Stimulated activated memory B cell treated with anti-CD40 and anti-IgM and Interleukin-4, amounts not matched to agents 10 μg/mL and 1 μg/mL and 100 μg/mL, for 72 hours (primary cell): ENCODE measurements around the gene RBFOX2.

Source experiments
- ATAC-seq: fragments of 150-1000 bp; cut with Tn5 transposase; 2 replicates; pipeline ENCODE4 v1.10.0; 2021
- H3K27ac Mint-ChIP-seq: one replicate; pipeline ENCODE4 v1.8.0; 2022; ENCODE audit warnings: mild to moderate bottlenecking, mixed read lengths
- H3K27me3 Mint-ChIP-seq: one replicate; pipeline ENCODE4 v1.8.0; 2022; ENCODE audit warnings: mixed read lengths
- H3K36me3 Mint-ChIP-seq: one replicate; pipeline ENCODE4 v1.8.0; 2022; ENCODE audit warnings: mixed read lengths
- H3K4me1 Mint-ChIP-seq: one replicate; pipeline ENCODE4 v1.8.0; 2022; ENCODE audit warnings: mixed read lengths
- H3K4me3 Mint-ChIP-seq: one replicate; pipeline ENCODE4 v1.8.0; 2022; ENCODE audit warnings: mild to moderate bottlenecking, moderate library complexity, mixed read lengths
- H3K9me3 Mint-ChIP-seq: one replicate; pipeline ENCODE4 v1.8.0; 2022; ENCODE audit warnings: mixed read lengths

Gene RBFOX2

DNA sequence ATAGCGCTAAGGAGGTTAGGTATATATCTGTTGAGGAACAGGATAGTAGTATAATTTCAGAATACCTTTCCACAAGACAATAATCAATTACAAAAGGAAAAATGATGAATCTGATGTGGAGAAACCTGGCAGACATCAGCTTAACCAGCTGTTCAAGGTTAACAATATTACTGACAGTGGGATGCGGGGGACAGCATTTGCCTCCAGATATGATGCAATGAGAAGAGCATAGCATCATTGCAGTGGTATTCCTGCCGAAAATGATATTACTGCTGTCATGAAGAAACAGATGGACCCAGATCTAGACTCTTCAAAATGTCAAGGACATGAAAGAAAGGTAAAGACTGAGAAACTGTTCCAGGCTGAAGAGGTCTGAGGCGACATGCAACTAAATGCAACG lies 49.7 kb downstream of the RBFOX2 start:
- ATAC-seq: no peak
- Mint-ChIP-seq H3K4me3 (no peak overlapping the region), H3K4me1 (no peaks in the 10 kb centered on the region), H3K36me3 (no peaks in the 10 kb centered on the region), H3K9me3 (no peaks in the 10 kb centered on the region), H3K27ac (no peak overlapping the region), H3K27me3 (peaks cover 67% of the 10 kb centered on the region)

DNA sequence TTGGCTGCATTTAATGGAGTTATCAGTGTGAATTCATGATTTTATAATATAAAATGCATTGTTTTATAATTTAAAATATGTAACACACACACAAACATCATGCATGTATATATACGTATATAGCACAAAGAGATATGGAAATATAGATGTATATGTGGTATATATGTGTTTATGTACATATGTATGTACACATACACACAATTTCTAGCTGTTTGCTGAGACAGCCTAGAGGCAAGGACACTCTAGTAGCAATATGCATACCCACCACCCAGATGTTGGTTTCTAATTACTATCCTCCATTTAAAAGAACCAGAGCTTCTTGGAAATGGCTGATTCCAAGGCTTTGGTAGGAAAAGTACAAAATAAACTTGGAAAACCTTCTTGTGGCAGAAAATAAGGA lies 50.4 kb downstream of the RBFOX2 start:
- Mint-ChIP-seq H3K9me3 (no peaks in the 10 kb centered on the region), H3K36me3 (no peaks in the 10 kb centered on the region), H3K4me3 (no peak overlapping the region), H3K27ac (no peak overlapping the region), H3K27me3 (peaks cover 62% of the 10 kb centered on the region), H3K4me1 (no peaks in the 10 kb centered on the region)
- ATAC-seq: no peak

DNA sequence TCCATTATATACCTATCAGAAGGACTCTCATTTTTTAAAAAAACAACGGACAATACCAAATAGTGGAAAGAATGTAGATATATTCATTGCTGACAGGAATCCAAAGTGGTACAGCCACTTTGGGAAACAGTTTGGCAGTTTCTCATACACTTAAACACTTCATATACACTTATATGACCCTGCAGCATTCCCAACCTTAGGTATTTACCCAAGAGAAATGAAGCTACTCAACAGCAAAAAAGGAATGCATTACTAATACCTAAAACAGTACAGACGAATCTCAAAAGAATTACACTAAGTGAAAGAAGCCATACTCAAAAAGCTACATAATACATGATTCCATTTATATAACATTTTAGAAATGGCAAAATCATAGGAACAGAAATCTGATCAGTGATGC lies 51.5 kb downstream of the RBFOX2 start:
- Mint-ChIP-seq H3K27ac (no peak overlapping the region), H3K4me1 (no peaks in the 10 kb centered on the region), H3K27me3 (peaks cover 55% of the 10 kb centered on the region), H3K9me3 (no peaks in the 10 kb centered on the region), H3K4me3 (no peak overlapping the region), H3K36me3 (no peaks in the 10 kb centered on the region)
- no peak for ATAC-seq

DNA sequence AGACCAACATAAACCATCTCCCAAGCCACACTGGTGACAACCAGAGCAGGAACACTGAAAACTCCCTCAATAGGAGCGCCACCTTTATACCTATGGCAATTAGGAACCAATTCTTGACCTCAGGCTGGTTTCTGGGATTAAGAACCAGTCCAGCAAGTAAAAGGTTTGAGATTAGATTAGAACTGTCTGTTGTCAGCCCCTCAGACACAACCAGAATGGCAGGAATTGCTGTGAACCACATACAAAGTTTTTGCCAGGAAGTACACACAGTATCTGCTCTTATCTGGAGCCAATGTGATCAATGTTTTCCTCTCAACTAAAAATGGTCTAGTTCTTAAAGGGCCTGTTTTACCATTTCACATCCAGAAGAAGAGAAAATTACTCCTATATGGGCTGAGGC lies 55.2 kb downstream of the RBFOX2 start:
- Mint-ChIP-seq H3K27ac (no peak overlapping the region), H3K9me3 (no peaks in the 10 kb centered on the region)

DNA sequence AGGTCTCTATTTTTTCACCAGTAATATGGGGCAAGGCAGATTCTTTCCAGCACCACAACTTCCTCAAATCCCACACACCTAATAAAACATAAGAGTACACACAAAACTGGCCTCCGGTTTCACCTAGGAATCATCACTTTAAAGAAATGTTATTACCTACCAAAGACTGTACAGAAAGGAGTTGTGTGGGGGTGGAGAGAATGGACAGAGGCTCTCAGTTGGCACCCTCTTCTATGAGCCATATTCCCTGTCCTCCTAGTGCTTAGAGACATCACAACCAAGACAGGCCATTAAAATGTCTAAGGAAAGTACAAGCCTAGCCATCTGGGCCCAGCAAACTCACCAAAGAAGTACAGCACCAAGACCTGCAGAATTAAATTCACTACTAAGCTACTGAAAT lies 56.1 kb downstream of the RBFOX2 start:
- Mint-ChIP-seq H3K4me3 (no peak overlapping the region), H3K27ac (no peak overlapping the region), H3K4me1 (no peaks in the 10 kb centered on the region), H3K36me3 (no peaks in the 10 kb centered on the region), H3K27me3 (peaks cover 50% of the 10 kb centered on the region), H3K9me3 (no peaks in the 10 kb centered on the region)
- ATAC-seq: no peak

More for the DNA sequence above, 55.2 kb downstream of the RBFOX2 start:
- Mint-ChIP-seq H3K4me1 (no peaks in the 10 kb centered on the region), H3K36me3 (no peaks in the 10 kb centered on the region), H3K4me3 (no peak overlapping the region), H3K27me3 (peaks cover 48% of the 10 kb centered on the region)
- ATAC-seq: no peak

DNA sequence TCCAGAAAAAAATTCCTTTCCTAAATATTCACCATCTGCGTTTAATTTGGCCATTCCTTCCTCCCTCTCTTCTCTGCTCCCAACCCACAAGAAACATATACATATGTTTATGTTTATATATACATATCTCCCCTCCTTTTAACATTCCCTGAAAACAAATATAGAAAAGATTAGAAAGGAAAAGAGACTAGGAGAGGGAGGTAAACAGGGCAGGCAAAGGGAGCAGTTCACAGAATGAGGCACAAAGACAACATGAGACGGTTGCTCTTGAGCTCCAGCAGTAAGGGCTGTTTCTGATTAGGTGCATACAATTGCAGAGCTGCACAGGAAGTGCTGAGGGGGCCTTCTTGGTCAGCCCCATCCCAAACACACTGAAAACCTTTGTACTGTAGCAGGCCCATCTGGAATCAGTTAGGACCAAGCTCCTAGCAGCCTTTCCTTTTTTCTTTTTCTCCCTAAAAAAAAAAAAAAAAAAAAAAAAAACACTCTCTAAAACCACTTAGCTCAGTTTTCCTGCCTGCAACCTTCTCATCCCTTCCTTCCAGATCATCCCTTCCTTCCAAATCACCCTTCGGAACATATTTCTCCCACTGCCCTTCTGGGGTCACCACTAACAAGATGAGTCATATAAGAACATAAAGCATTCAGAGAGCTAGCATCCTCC lies 57.0 kb downstream of the RBFOX2 start:
- Mint-ChIP-seq H3K9me3 (no peaks in the 10 kb centered on the region), H3K4me1 (no peaks in the 10 kb centered on the region), H3K36me3 (no peaks in the 10 kb centered on the region), H3K4me3 (no peak overlapping the region), H3K27ac (no peak overlapping the region), H3K27me3 (peaks cover 50% of the 10 kb centered on the region)
- ATAC-seq: no peak

DNA sequence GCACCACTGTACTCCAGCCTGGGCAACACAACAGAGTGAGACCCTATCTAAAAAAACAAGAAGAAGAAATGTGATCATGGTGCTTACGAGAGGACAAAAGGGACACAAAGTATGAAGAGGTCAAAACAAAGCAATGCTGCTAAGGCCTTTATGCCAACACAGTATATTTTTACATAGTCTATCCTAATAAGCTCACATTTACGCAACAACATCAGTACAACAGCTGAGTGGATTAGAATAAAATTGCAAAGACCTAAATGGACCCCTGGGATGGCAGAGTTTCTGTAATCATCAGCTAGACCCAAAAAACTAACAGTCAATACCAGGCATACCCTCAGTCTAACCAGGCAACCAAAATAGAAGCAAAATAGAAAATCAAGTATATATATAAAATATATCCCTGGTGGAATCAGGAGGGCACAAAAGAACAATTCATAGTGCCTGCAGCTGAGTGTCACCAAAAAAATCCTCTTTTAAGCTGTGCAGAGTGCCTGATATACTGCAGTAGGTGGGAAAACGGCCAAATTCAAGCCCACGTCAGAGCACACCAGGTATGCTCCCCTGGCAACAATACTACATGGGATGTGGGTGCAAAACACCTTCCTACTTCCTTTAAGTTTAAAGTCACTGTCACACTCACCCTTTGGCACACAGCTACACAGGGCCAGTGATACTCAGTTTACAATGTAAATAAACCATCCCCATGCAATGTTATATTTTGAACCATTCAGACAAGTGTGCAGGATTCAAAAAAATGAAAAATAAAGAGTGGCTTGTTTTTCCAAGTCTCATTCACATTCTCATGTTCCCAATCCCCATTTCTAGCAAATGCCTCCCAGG lies 57.8 kb downstream of the RBFOX2 start:
- Mint-ChIP-seq H3K27me3 (peaks cover 42% of the 10 kb centered on the region), H3K4me3 (no peak overlapping the region), H3K27ac (no peak overlapping the region), H3K4me1 (no peaks in the 10 kb centered on the region), H3K36me3 (no peaks in the 10 kb centered on the region), H3K9me3 (no peaks in the 10 kb centered on the region)
- no peak for ATAC-seq

DNA sequence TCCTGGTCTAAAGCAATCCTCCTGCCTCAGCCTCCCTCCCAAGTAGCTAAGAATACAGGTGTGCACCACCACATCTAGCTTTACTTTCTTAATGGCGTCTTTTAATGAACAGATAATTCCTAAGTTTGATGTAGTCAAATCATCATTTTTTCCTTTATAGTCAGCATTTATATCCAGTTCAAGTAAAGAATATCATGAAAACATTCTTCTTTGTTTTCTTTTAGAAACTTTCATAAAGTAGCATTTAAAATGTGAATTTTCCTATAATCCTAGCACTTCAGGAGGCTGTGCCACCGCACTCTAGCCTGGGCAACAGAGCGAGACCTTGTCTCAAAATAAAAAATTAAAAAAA lies 61.6 kb downstream of the RBFOX2 start:
- no peak for ATAC-seq
- H3K4me1 Mint-ChIP-seq: no peaks in the 10 kb centered on the region
- no peaks in the 10 kb centered on the region for H3K36me3 Mint-ChIP-seq
- H3K27ac Mint-ChIP-seq: no peak overlapping the region
- H3K4me3 Mint-ChIP-seq: no peak overlapping the region
- peaks cover 41% of the 10 kb centered on the region for H3K27me3 Mint-ChIP-seq
- no peaks in the 10 kb centered on the region for H3K9me3 Mint-ChIP-seq

DNA sequence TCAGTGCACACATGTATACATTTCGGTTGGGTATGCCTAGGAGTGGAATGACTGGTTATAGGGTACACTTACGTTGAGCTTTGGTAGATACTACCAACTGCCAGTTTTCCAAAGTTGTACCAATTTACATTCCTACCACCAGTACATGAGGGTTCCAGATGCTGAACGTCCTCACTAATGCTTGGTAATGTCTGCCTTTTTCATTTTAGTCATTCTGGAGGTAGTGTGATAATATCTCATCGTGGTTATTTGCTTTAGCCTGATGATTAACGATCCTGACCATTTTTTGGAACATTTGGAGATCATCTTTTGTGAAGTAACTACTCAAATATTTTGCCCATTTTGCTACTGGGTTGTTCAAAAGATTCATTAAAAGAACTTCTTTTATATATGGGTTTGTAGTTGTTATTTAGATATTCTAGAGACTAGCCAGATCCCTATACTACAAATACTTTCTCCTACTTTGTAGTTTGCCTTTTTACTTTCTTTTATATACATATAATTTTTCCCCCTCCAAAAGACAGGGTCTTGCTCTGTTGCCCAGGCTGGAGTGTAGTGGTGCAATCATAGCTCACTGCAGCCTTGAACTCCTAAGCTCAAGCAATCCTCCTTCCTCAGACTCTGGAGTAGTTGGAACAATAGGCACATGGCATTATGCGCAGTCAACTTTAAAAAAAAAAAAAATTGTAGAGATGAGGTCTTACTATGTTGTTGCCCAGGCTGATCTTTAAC lies 62.1 kb downstream of the RBFOX2 start:
- H3K4me3 Mint-ChIP-seq: no peak overlapping the region
- H3K36me3 Mint-ChIP-seq: no peaks in the 10 kb centered on the region
- no peaks in the 10 kb centered on the region for H3K4me1 Mint-ChIP-seq
- H3K9me3 Mint-ChIP-seq: no peaks in the 10 kb centered on the region
- no peak overlapping the region for H3K27ac Mint-ChIP-seq
- no peak for ATAC-seq
- peaks cover 46% of the 10 kb centered on the region for H3K27me3 Mint-ChIP-seq

DNA sequence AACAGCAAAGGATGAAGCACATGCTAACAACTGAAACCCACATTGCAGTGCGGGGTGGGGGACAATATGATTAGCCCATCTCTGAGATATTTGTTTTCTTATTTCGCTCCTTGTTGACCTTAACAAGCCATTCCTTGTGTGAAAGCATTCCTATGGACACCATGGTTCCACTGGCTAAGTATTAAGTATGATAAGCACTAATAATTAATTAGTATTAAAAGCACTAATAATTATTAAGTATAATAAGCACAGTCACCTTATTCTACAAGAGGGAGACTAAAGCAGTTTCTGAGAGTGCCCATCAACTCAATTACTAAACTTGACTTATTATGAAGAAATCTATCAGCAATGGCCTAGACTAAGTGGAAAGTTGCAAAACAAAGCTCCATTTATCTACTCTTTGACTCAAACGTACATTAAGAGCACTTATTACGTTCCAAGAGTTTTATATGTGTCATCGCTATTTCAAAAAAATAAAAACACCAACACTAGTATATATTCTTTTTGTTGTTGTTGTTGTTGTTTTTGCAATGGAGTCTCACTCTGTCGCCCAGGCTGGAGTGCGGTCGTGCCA lies 65.3 kb downstream of the RBFOX2 start:
- Mint-ChIP-seq H3K27me3 (peaks cover 39% of the 10 kb centered on the region), H3K4me1 (no peaks in the 10 kb centered on the region), H3K4me3 (no peak overlapping the region), H3K9me3 (no peaks in the 10 kb centered on the region), H3K36me3 (no peaks in the 10 kb centered on the region), H3K27ac (no peak overlapping the region)
- ATAC-seq: no peak

DNA sequence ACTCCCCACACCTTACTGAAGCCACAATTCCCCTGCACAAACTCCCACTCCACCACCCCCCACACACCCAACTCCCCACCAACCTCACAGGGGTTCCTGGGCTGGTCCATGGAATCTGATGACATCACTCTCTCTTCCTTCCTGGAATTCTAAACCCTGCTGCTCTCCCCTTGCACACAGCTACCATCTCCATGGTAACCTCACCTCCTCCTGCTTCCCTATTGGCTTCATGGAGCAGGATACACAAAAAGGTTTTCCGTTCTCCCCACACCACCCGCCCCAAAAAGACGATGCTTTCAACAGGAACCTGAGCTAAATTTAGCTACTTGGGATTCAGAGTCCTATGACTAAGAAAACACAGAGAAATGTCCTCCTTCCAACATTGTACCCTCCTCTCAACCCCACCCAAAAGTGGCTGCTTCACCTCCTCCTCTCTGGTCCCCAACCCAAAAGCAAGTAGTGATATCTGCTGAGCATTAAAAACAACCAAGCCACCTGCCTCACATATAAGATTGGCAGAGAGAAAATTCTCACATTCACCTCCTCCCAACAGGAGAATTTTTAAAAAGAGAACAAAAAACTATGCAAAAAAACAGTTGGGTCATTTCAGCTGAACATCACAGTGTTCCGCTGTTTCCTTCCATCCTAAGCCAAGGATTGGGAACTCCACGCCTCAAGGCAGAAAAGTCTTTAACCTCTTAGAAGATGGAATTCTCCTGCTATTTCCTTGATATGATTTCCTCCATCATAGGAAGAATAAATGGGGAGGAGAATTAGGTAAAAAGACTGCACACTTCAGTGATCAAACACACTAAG lies 66.9 kb downstream of the RBFOX2 start:
- Mint-ChIP-seq H3K4me3 (no peak overlapping the region), H3K36me3 (no peaks in the 10 kb centered on the region), H3K4me1 (no peaks in the 10 kb centered on the region), H3K9me3 (no peaks in the 10 kb centered on the region), H3K27me3 (peaks cover 23% of the 10 kb centered on the region), H3K27ac (no peak overlapping the region)
- ATAC-seq: no peak

DNA sequence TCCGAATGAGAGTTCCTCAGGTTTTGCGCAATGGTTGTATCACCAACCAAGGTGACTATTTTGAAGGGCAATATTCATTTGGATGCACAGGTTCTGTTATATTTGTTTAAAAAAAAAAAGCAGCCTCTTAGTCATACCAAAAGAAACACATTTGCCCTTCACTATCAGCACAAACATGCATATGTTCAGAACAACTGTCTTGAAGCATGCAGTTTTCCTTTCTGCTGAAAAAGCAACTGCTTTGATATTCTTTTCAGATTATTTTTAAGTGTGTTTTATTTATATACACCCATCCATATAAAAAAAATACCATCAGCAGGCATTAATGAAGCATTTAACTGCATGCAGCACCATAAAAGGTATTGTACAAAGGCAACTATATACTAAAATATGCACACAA lies 67.8 kb downstream of the RBFOX2 start:
- no peaks in the 10 kb centered on the region for H3K36me3 Mint-ChIP-seq
- H3K27me3 Mint-ChIP-seq: peaks cover 22% of the 10 kb centered on the region
- H3K9me3 Mint-ChIP-seq: no peaks in the 10 kb centered on the region
- no peaks in the 10 kb centered on the region for H3K4me1 Mint-ChIP-seq
- no peak overlapping the region for H3K27ac Mint-ChIP-seq
- no peak for ATAC-seq
- H3K4me3 Mint-ChIP-seq: no peak overlapping the region

DNA sequence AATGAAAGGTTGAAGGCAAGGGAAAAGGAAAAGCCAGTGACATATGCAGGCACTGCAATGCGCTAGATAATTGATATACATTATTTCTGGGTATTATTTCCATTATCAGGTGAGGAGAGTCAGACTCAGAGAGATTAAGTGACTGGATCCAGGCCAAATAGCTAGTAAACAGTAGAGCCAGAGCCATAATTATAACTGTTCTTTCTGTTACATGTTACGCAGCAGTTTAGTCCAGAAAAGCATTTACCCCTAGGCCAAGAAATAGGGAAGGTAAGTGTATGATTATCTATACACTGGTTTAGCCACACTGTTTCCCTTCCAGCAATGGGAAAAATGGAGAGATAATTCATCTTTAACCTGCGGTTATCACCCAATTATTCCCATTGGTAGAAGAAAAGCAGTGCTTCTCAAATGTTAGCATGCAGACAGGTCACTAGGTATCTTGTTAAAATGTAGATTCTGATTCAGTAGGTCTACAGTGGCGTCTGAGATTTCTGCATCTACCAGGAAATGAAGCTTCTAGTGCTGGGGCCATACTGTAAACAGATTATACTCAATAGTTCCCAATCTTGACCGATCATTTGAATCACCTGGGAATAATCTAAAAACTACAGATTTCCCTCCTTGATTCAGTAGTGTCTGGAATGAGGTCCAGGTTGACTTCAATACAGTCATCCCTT lies 69.4 kb downstream of the RBFOX2 start:
- no peaks in the 10 kb centered on the region for H3K36me3 Mint-ChIP-seq
- peaks cover 22% of the 10 kb centered on the region for H3K27me3 Mint-ChIP-seq
- ATAC-seq: no peak

DNA sequence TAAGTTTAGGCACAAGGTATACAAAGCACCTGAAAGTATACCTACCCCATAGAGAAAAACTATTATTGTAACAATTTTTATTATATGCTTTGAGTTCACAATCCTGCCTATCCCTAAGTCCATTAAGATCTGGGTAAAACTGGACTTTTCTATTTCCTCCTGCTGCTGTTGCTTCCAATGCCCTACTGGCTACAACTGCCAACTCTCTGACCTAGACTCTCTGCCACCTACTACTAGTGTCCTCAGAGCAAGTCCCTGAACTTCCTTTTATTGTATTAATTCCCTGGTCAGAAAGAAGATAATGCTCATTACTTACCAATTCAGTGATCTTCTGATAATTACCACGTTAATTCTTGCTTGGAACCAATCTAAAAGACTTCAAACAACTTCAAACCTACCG lies 70.3 kb downstream of the RBFOX2 start:
- Mint-ChIP-seq H3K27me3 (peaks cover 22% of the 10 kb centered on the region), H3K36me3 (no peaks in the 10 kb centered on the region)
- no peak for ATAC-seq

More for the DNA sequence above, 69.4 kb downstream of the RBFOX2 start:
- Mint-ChIP-seq H3K9me3 (no peaks in the 10 kb centered on the region), H3K4me3 (no peak overlapping the region), H3K4me1 (no peaks in the 10 kb centered on the region), H3K27ac (no peak overlapping the region)

More for the DNA sequence above, 70.3 kb downstream of the RBFOX2 start:
- Mint-ChIP-seq H3K9me3 (no peaks in the 10 kb centered on the region), H3K4me3 (no peak overlapping the region), H3K4me1 (no peaks in the 10 kb centered on the region), H3K27ac (no peak overlapping the region)
